ENCODE measurements around the gene WT1. TPM values are rescaled to one million over a fixed set of nuclear protein-coding genes. Genes with fewer than 3 reads are reported as not detected.

WT1 gene
- total RNA-seq, 2 donors from 2014 or later: 0.14 to 170 TPM

DNA sequence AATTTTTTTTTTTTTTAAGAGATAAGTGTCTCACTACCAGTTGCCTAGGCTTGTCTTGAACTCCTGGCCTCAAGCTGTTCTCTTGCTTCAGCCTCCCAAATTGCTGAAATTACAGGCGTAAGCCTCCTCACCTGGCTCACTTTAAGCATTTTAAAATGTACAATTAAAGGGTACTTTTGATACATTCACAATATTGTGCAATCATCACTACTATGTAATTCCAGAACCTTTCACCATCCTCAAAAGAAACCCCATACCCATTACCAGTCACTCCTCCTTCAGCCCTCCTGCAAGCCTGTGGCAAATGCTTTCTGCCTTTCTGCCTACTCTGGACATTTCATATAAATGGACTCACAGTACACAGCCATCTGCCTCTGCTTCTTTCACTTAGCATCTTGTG, 34.5 kb upstream of the WT1 start:
- Histone ChIP-seq H3K9me3 (no peaks in the 10 kb centered on the region), H3K27me3 (replicated peaks; ENCODE audit: insufficient read depth) (no peaks in the 10 kb centered on the region), H3K27ac (no peak overlapping the region), H3K36me3 (no peaks in the 10 kb centered on the region), H3K4me3 (no peak overlapping the region), H3K4me1 (replicated peaks) (no peaks in the 10 kb centered on the region)
- 80% methylated on average over 1 of the region's 1 CpG for WGBS
- no peak for DNase-seq (ENCODE audit: low spot score)
- intact Hi-C loops (cut with DNase I): no loop called here
- TF ChIP-seq POLR2AphosphoS5 (IDR thresholded peaks at IDR 0.05): no peak
- TF ChIP-seq, protein P1, sequence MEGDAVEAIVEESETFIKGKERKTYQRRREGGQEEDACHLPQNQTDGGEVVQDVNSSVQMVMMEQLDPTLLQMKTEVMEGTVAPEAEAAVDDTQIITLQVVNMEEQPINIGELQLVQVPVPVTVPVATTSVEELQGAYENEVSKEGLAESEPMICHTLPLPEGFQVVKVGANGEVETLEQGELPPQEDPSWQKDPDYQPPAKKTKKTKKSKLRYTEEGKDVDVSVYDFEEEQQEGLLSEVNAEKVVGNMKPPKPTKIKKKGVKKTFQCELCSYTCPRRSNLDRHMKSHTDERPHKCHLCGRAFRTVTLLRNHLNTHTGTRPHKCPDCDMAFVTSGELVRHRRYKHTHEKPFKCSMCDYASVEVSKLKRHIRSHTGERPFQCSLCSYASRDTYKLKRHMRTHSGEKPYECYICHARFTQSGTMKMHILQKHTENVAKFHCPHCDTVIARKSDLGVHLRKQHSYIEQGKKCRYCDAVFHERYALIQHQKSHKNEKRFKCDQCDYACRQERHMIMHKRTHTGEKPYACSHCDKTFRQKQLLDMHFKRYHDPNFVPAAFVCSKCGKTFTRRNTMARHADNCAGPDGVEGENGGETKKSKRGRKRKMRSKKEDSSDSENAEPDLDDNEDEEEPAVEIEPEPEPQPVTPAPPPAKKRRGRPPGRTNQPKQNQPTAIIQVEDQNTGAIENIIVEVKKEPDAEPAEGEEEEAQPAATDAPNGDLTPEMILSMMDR (IDR thresholded peaks at IDR 0.05): no peak
- no peak for TF ChIP-seq POLR2A (IDR thresholded peaks at IDR 0.05)

DNA sequence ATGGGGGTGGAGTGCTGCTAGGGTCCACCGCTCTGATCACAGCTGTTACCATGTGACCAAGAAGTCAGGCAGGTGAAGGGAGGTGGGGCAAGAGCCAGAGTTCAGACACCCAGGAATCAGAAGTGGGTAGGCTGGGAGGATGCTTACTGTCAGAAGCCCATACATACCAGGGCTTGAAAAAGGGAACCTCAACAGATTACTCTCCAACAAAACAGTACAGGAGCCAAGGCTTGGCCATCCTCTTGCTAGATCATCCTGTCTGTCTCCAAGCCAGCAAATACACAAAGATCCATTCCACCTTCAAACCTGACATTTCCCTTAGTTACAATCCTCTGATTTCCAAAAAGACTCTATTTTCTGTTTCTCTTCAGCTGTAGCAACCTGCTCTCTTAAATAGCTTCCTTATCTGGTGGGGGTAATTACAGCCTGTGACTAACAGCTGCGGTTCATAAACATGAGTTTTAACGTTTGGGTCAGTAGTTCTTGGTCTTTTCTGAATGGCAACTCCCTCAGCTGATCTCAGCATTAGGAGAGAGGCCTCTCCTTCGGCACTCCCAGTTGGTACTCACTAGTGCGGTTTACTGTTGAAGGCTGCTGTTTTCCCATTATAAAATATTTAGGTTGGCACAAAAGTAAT, 31.1 kb upstream of the WT1 start:
- H3K4me3 ChIP-seq: no peak overlapping the region
- H3K36me3 ChIP-seq: no peaks in the 10 kb centered on the region
- intact Hi-C loops (cut with DNase I): no loop called here
- no peaks in the 10 kb centered on the region for H3K27me3 ChIP-seq (replicated peaks; ENCODE audit: insufficient read depth)
- H3K4me1 ChIP-seq (replicated peaks): no peaks in the 10 kb centered on the region
- H3K9me3 ChIP-seq: no peaks in the 10 kb centered on the region
- H3K27ac ChIP-seq: no peak overlapping the region
- DNase-seq (ENCODE audit: low spot score): no peak
- 39% methylated on average over 5 of the region's 5 CpGs for WGBS
- TF ChIP-seq POLR2A (IDR thresholded peaks at IDR 0.05): no peak
- TF ChIP-seq, protein P1 (IDR thresholded peaks at IDR 0.05): no peak
- no peak for TF ChIP-seq POLR2AphosphoS5 (IDR thresholded peaks at IDR 0.05)

DNA sequence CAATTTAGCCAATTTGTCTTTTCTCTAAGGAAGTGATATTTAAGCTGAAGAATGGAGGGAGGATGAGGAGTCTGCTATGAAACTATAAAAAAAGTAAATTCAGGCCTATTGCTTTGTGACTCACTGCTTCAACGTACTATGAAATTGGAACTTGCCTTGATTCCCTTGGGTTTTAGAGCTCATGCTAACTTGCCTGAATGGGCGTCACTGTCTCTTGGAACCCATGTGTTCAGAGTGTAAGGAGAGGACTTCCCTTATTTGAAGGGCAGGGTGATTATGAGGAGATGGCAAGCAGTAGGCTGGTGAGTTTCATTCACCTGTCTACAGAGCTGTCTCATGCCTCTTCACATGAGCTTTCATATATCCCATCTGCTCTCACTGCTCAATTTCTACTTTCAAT, 28.7 kb upstream of the WT1 start:
- WGBS: 91% methylated on average over 2 of the region's 2 CpGs
- intact Hi-C loops (cut with DNase I): no loop called here
- TF ChIP-seq, protein P1 (IDR thresholded peaks at IDR 0.05): no peak
- no peak for TF ChIP-seq POLR2A (IDR thresholded peaks at IDR 0.05)
- no peak for TF ChIP-seq POLR2AphosphoS5 (IDR thresholded peaks at IDR 0.05)

DNA sequence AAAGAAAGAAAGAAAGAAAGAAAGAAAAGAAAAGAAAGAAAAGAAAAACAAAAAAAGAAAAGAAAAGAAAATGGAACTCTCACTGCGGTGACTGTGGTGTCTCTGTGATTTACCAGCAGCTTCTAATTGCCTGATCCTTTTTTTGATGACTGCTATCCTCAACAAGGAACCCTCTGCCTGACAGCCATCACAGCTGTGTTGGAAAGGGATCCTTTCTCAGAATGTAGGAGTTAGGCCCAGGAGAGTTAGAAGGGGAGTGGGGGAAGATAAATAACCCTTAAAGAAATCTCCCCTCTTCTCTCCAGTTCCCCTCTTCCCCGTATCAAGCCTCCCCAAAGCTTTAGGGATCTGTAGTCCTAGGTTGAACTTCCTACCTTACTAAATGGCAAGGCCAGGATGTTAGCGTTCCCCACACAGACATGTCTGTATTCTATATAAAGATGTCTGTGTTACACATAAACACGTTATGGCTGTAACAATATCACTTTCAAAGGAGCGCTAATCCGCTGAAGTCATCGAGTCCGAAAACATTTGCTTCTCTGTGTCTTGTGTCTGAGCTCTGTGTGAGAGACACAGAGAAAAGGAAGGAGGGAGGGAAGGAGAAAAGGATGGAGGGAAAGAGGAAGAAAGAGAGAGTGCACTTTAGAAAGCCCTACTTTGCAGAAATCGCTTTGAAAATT, 26.8 kb upstream of the WT1 start:
- H3K27ac ChIP-seq: no peak overlapping the region
- H3K9me3 ChIP-seq: no peaks in the 10 kb centered on the region
- WGBS: 57% methylated on average over 9 of the region's 9 CpGs
- no peaks in the 10 kb centered on the region for H3K27me3 ChIP-seq (replicated peaks; ENCODE audit: insufficient read depth)
- intact Hi-C loops (cut with DNase I): no loop called here
- TF ChIP-seq POLR2AphosphoS5 (IDR thresholded peaks at IDR 0.05): no peak
- no peak for TF ChIP-seq POLR2A (IDR thresholded peaks at IDR 0.05)
- TF ChIP-seq, protein P1 (IDR thresholded peaks at IDR 0.05): no peak
- H3K4me3 ChIP-seq: no peak overlapping the region
- no peak for DNase-seq (ENCODE audit: low spot score)
- no peaks in the 10 kb centered on the region for H3K4me1 ChIP-seq (replicated peaks)
- no peaks in the 10 kb centered on the region for H3K36me3 ChIP-seq

More for the DNA sequence above, 28.7 kb upstream of the WT1 start:
- no peaks in the 10 kb centered on the region for H3K36me3 ChIP-seq
- no peaks in the 10 kb centered on the region for H3K4me1 ChIP-seq (replicated peaks)
- DNase-seq (ENCODE audit: low spot score): no peak
- no peaks in the 10 kb centered on the region for H3K27me3 ChIP-seq (replicated peaks; ENCODE audit: insufficient read depth)
- H3K27ac ChIP-seq: no peak overlapping the region
- H3K9me3 ChIP-seq: no peaks in the 10 kb centered on the region
- H3K4me3 ChIP-seq: no peak overlapping the region

DNA sequence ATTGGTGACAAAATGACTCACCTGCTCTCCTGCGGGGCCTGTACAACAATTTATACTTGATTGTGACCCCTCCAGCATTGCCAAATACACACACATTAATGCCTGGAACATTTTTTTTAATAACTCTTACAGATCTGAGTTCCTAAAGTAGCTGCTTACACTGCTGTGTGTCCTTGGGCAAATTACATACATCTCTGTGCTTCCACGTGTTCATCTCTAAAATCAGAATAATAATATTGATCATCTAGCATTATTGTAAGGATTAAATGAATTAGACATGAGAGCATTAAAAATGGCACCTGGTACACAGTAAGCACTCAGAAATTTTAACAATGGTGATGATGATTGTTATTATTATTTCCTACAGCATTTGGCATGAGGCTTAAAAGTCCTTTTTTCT, 21.5 kb upstream of the WT1 start:
- Histone ChIP-seq H3K9me3 (no peaks in the 10 kb centered on the region), H3K36me3 (no peaks in the 10 kb centered on the region), H3K4me3 (no peak overlapping the region), H3K4me1 (replicated peaks) (no peaks in the 10 kb centered on the region), H3K27ac (no peak overlapping the region), H3K27me3 (replicated peaks; ENCODE audit: insufficient read depth) (no peaks in the 10 kb centered on the region)
- 95% methylated on average over 2 of the region's 2 CpGs for WGBS
- DNase-seq (ENCODE audit: low spot score): no peak
- intact Hi-C loops (cut with DNase I): no loop called here
- TF ChIP-seq POLR2AphosphoS5 (IDR thresholded peaks at IDR 0.05): no peak
- TF ChIP-seq, protein P1 (IDR thresholded peaks at IDR 0.05): no peak
- TF ChIP-seq POLR2A (IDR thresholded peaks at IDR 0.05): no peak
